ENCODE results near the gene FGFBP1.
"Not testable (repeated sequence)": the region's sequence is repeated elsewhere in the genome, so short reads cannot be mapped to it uniquely, and the experiment has no call there.

FGFBP1 gene

GRCh38 chr4:15945516-15945915 is 7.0 kb upstream of the FGFBP1 start:
- no peak for DNase-seq (ENCODE audit: low read depth, low spot score)

GRCh38 chr4:15944895-15945294 is 6.4 kb upstream of the FGFBP1 start:
- no peak for DNase-seq (ENCODE audit: low read depth, low spot score)

DNA sequence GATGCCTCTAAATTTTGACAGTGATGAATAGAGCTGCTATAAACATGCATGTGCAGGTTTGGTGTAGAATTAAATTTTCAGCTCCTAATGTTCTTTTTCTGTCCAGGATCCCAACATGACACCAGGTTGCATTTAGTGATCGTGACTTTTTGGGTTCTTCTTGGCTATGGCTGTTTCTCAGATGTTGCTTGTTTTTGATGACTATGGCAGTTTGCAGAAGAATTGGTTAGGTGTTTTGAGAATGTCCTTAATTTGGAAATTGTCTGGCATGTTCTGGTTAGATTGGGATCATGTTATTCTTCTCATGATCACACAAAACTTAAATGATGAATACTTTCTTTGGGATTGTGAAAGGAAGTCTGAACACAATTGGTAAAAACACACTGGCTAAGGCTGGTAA is 3.7 kb upstream of the FGFBP1 start:
- no peak for DNase-seq (ENCODE audit: low read depth, low spot score)

DNA sequence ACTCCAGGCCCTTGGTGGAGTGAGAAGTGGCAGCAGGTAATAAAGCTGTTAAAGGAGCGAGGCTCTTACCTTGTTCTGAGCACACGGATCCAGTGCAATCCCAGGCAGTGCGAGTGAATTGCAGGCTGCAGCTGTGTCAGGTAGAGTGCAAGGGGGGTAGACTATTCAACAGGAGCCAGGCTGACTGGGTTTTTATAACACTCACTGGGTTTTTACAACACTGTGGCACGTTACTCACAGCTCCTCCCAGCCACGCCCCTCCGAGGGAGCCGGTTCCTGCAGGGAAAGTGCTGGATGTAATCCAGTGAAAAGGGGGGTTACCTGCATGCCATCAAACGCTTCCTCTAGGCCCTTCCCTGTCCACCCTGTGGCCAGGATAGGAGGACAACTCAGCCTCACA is 358 bp downstream of the FGFBP1 start:
- no peak for DNase-seq (ENCODE audit: low read depth, low spot score)

- DNase-seq (ENCODE audit: low read depth, low spot score): no peak
Observed at GRCh38 chr4:15936495-15936894, 2.0 kb downstream of the FGFBP1 start.

DNA sequence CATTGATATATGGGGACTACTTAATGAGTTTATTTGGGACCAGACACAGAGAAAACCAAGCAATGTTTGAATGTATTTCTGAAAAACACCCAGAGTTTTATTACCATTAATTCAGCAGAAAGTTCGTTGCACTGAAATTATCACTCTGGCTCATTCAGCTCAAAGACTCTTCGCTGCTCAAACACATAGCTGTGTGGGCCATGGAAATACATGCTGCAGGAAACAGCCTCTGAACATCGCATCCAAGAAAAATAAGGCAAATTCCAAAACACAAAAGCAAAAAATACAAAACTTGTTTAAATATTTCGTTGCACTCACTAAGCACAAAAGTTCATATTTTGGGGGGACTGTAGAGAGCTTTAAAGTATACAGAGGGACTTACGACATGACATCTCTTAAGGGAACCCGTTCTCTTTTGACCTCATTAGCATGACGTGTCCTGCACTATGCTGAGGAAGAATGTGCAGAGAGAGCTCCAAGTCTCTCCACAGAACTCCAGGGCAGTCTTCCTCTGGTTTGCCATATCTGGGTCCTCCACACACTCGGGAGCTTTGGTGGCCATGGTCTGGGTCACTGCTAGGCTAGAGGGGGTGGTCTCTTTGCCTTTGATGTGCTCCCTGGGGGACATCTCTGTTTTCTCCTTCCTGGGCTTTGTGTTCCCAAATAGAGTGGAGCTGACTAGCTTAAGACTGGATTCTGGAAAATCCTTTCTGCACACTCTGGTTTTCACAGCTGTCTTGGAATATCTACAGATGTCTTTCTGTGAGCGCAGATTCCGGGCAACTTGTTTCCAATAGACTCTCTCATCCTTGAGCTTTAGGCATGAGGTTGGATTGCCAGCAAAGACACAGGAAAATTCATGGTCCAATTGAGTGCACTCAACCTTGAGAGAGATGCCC is 2.8 kb downstream of the FGFBP1 start:
- DNase-seq (ENCODE audit: low read depth, low spot score): no peak

DNA sequence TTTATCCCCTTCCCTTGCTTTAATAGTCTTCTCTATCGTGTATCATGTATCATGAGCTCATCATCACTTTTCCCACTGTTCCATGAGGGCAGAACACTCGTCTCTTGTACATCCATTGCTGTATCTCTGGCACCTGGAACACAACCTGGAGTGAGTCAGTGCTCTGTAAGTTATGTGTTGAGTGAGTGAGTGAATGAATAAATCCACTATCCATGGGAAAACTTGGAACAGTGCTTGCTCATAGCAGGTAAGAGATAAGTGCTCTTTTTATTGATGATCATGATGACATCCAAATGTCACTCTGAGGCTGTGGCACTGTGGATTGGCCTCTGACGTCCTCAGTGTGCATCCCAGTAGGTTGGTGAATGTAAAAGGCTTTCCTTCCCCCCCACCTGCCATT is 4.3 kb downstream of the FGFBP1 start:
- DNase-seq (ENCODE audit: low read depth, low spot score): no peak

DNA sequence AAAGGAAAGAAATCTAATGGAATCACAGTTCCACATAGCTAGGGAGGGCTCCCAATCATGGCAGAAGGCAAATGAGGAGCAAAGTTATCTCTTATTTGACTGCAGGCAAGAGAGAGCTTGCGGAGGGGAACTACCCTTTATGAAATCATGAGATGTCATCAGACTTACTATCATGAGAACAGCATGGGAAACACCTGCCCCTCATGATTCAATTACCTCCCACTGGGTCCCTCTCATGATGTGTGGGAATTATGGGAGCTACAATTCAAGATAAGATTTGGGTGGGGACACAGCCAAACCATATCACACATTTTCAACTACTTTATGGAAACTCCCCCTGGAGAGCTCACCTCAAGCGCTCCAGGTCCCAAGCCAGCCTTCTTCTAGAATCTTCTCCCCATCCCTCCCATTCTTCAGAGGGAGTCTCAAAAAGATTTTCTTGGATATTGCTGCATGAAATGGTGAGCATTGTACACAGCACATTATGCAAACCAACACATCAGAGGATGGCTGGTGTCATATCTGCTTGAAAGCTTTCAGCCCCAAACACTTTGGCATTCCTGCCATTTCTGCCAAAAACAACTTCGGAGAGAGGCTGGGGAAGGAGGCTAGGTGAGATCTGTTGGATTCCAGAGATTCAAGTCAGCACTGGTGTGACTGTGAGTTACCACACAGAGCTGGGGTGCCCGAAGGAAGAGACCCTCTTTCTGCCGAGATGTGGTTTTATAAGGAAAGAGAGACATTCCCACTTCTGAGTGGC is 6.9 kb downstream of the FGFBP1 start:
- no peak for DNase-seq (ENCODE audit: low read depth, low spot score)

GRCh38 chr4:15930314-15930713 is 8.2 kb downstream of the FGFBP1 start:
- DNase-seq (ENCODE audit: low read depth, low spot score): no peak

DNA sequence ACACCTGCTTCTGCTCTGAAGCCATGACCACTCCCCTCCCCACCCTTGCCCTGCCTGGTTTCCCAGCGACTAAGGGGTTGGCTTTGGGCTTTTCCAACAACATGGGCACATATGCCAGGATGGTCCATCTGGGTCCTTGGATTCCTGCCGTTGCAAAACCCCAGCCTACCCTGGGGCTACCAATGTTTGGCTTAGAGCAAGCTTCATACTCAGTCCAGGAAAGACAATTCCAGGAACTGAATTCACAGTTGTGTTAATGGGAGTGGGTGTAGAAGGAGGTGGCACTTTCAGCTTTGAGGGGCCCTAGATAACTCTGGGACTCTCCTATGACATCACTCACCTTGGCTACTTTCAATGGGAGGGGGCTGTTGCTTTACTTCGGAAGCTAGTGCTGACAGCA is 9.0 kb downstream of the FGFBP1 start:
- no peak for DNase-seq (ENCODE audit: low read depth, low spot score)

DNA sequence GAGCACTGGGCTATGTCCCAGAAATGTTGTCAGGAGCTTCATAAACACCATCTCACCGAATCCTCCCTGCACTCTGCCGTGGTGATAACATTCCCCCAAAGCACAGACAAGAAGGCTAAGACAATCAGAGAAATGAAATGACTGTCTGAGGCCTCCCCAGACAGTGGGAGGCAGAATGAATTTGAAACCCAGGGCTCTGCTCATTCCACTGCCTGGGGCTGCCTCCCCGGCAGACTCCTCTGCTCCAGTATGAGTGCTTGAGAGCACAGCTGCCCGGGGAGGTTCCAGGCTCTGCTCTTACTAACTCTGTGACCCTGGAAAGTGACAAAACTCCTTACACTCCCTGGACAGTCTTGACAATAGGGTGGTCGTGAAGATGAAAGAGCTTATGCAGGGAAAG is 9.7 kb downstream of the FGFBP1 start:
- DNase-seq (ENCODE audit: low read depth, low spot score): no peak

- no peak for DNase-seq (ENCODE audit: low read depth, low spot score)
Observed at GRCh38 chr4:15926486-15926885, 12.1 kb downstream of the FGFBP1 start.

DNA sequence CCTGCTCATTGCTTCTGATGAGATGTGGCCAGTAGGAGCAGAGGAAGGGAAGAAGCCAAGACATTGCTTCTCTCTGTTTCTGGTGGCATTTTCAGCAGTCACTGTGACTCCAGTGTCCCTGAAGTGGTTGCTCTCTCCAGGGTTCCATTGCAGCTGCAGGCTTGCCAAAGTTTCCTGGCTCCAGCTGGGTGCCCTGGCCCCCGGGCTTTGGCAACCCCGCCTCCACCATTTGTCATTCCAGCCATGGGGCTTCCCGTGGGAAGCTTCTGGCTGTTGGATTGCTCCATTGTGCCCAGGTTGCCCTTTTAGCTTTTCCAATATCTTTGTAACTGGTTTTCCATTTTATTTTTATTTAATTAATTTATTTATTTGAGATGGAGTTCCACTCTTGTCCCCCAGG is 12.7 kb downstream of the FGFBP1 start:
- DNase-seq (ENCODE audit: low read depth, low spot score): no peak

- DNase-seq (ENCODE audit: low read depth, low spot score): no peak
Observed at GRCh38 chr4:15921592-15921932, 17.0 kb downstream of the FGFBP1 start.

- no peak for DNase-seq (ENCODE audit: low read depth, low spot score)
Observed at GRCh38 chr4:15920723-15921591, 17.6 kb downstream of the FGFBP1 start.

GRCh38 chr4:15918484-15919129 is 19.9 kb downstream of the FGFBP1 start:
- DNase-seq (ENCODE audit: low read depth, low spot score): no peak

- DNase-seq (ENCODE audit: low read depth, low spot score): no peak
Observed at GRCh38 chr4:15917297-15917696, 21.2 kb downstream of the FGFBP1 start.

GRCh38 chr4:15916358-15916757 is 22.2 kb downstream of the FGFBP1 start:
- not testable (repeated sequence) for DNase-seq (ENCODE audit: low read depth, low spot score)

- no peak for DNase-seq (ENCODE audit: low read depth, low spot score)
Observed at GRCh38 chr4:15914736-15915135, 23.8 kb downstream of the FGFBP1 start.

GRCh38 chr4:15914291-15914690 is 24.2 kb downstream of the FGFBP1 start:
- DNase-seq (ENCODE audit: low read depth, low spot score): no peak

- no peak for DNase-seq (ENCODE audit: low read depth, low spot score)
Observed at GRCh38 chr4:15913631-15913970, 24.9 kb downstream of the FGFBP1 start.

Measured in activated naive CD8-positive, alpha-beta T cell treated with anti-CD3 and anti-CD28 coated beads, Interleukin-2, amount 50 U/mL, for 16 hours (primary cell).